Left renal cortex interstitium (tissue), 4 donors: Measurements from ENCODE around the gene ENTPD6. TPM values are rescaled to one million over a fixed set of nuclear protein-coding genes. Genes with fewer than 3 reads are reported as not detected.
A peak's percentile ranks its signal among the peaks of the same experiment; 100 is the strongest.
"Not testable (repeated sequence)": the region's sequence is repeated elsewhere in the genome, so short reads cannot be mapped to it uniquely, and the experiment has no call there.

Experiments used
- DNase-seq, 4 donors: peaks; one replicate each; pipeline ENCODE4 v3.0.0-alpha.2; 2013; ENCODE audit warnings: low read depth in 4 of 4, low spot score in 2 of 4, missing footprints in 1 of 4
- polyA plus RNA-seq, 4 donors: library from polyadenylated mRNA; unstranded; fragments of 120-200 nt; gene quantifications; one replicate each; pipeline ENCODE4 v1.2.1, GENCODE V29; 2013; ENCODE audit not compliant: insufficient read length in 4 of 4

Gene ENTPD6
- 10 to 100 TPM; 38.6 to 53.0 (median 46.4) TPM for polyA plus RNA-seq

DNA sequence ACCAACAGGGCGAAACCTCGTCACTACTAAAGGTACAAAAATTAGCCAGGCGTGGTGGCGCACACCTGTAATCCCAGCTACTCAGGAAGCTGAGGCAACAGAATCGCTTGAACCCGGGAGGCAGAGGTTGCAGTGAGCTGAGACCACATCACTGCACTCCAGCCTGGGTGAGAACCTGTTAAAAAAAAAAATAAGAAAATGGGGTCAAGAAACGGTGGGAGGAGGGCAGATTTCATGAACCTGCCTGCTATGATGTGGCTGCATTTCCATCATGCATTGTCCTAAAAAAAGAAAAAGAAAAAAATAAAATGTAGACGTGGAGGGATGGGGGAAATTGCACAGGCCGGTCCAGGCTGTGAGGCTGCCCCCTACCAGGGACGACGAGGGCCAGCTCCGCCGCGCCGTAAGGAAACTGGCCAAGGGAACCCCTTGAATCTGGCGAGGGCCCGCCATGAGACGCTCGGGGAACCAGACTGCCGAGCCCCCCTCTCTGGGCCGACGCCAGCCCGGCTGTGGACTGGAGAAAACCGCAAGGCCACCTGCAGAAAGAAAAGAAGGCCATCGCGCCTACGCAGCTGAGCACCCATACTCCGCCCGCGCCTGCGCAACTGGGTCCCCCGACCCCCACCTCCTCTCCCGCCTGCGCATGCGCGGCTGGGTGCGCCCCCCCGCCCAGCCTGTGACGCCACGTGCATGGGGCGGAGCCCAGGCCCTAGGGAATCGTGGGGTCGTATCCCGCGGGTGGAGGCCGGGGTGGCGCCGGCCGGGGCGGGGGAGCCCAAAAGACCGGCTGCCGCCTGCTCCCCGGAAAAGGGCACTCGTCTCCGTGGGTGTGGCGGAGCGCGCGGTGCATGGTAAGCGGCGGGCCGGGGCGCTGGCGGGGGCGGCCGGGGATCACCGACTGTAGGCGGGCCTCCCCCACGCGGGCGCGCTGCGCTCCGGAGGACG lies at the start of gene ENTPD6:
Gene ENTPD6, plus strand, starts transcription at position 699 of the 948 bp plus-strand sequence. CDS start 10,825 bp downstream, outside the sequence.
- DNase-seq = peak; percentile 74 to 84 (median 76)

DNA sequence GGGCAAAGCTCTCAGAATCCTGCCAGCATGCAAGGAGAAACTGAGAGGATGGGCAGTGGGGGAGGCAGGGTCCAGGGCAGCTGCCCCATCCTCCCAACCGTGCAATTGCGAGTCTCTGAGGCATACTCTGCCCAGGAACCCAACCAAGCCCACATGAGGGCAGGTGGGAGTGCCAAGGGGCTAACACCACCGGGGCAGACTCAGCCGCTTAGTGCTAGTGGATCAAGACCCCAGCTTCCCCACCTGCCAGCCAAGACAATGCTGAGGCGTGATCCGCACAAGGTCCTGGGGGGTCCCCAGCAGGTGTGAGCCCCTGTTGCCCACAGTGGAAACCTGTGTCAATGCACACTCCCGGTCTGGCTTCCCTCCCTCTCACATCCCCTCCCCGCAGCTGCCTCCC lies 48.5 kb upstream of the ENTPD6 start:
- no peak for DNase-seq

DNA sequence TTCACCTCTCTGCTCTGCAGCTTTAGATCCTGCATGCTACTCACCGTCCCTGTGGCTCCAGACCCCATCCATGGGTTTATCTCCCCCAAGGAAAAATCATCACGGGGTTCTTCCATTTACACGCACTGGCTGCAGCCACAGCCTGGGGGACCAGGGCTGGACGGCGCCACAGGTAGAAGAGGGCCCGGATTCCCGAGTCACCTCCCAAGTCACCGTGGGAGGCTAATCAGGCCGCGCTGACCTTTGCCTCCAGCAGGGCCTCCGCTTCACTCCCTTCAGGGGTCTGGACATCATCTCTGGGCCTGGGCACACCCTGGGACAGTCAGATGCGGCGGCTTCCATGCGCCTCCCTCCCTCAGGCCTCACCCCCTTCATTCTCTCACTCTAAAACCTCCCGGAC lies 47.8 kb upstream of the ENTPD6 start:
- no peak for DNase-seq

DNA sequence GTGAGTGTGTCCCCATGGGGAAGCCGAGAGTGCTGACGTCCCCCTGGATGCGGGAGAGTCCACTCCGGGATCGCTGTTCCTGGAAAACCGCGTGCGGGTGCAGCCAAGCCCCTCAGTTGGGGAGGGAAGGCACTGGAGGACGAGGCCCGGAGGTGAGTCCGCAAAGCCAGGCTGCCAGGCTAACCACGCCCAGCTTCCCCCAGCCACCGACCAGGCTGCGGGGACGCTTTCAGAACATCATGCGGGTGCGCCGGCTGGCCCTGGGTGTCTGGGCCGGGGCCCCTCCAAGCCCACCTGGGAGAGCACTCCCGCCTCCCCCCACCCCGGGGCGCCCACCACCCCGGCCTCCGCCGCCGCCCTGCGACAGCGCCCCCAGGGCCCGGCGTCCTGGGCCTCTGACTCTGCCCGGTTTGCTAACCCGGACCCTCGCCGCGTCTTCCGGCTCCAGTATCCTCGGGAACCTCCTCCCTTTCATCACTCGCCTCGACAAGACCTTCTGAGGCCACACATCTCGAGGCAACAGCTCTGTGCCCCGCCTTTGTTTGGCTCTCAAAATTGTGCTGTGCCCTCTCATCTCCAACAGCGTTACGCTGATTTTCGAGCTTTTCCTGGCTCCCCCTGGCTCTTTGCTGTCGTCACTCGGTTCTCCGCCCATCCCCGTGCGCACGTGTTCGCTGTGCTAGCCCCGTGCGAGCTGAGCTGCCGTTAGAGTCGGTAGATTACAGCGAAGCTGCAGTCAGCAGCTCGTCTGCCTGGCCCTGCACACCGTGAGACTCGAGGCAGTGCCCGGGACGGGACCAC lies 47.1 kb upstream of the ENTPD6 start:
- peak; percentile 2 to 25 (median 19) for DNase-seq

DNA sequence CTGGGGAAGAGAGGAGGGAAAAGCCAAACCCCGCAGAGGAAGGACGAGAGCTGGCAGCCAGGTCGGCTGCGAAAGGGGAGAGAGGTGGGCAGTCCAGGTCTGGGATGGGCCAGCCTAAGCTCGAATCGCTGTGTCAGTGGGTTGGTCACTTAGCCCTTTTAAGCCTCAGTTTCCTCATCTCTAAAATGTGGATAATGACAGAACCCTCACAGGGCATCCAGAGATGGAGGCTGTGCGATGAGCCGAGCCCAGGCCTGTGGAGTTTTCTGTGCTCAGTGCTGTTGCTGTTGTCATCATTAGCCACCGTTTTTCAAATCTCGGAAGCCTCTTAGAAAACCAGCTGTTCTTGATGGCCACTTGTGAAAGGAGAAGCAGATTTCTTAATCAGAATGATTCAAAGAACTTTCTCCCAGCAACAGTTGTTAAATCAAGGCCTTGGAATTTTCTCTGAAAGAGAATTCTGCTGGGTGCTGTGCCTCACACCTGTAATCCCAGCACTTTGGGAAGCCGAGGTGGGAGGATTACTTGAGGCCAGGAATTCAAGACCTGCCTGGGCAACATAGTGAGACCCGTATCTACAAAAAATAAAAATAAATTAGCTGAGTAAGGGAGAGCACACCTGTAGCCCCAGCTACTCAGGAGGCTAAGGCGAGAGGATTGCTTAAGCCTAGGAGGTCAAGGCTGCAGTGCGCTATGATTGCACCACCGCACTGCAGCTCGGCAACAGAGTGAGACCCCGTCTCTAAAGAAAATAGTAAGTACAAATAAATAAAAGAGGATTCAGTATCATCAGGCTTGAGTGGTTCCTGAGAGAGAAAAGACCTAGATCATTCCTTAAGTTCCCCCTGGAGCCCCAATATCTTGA lies 46.3 kb upstream of the ENTPD6 start:
- DNase-seq = no peak

DNA sequence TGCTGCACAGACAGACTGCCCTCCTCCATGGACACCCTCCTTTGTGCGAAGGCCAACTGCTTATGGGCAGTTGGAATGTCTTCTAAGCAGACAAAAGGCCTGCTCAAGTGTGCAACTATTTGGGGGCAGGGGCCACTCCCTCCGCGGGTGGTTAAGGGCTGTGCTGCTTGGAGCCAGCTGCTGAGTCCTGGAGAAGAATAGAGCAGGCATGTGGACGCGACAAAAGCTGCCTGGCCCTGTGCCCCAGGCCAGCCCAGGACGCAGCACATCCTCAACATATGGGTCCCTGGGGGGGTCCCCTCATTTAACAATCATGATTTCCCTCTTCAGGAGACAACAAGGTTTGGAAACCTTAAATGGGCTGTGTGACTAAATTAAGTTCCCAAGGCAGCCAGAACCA lies 45.5 kb upstream of the ENTPD6 start:
- no peak for DNase-seq

DNA sequence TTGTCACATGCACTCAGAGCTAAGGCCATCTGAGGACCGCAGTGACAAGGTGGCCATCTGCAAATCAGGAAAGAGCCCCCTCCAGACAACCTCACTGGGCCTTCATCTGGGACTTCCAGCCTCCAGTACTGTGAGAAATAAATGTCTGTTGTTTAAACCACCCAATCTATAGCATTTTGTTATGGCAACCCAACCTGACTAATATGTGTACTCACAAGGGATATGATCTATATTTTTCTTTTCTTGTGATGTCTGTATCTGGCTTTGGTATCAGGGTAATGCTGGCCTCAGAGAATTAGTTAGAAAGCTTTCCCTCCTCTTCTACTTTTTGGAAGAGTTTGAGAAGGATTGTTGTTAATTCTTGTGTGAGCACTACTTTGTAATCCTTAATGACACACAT lies 37.5 kb upstream of the ENTPD6 start:
- no peak for DNase-seq

DNA sequence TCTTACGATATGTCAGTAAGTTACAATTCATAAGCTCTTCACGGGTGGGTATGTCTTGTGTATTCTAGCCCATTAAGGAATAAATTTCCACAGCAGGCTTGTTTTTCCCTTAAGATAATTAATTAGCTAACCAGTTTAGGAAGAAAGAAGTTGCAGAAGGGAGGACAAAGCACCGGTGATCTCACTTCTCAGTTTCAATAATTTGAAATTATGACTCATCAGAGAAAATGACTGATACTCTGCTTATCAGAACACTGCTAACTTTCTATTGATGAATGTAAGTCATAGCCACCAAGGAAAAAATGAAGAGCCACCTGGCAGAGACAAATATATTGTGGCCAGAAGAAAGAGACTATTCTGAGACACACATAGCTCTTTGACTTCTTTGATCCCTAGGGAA lies 35.0 kb upstream of the ENTPD6 start:
- DNase-seq = no peak

DNA sequence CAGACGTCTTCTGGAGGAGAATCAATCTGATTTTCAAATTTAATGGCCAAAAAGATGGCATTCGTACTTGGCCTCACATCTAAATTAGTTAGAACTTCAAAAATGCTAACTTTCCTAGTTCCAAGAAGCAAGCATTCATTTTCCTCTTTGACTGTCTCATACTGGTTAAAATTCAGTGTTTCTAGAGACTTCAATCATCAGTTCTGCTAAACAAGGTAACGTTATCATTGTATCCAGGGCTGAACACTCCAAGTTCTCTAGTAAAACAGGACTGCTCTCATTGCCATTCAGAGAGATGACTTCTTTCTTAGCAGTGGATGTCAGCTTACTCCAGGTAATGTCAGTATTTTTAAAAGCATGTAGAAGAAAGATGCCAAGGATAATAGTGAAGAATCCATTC lies 34.6 kb upstream of the ENTPD6 start:
- no peak for DNase-seq

DNA sequence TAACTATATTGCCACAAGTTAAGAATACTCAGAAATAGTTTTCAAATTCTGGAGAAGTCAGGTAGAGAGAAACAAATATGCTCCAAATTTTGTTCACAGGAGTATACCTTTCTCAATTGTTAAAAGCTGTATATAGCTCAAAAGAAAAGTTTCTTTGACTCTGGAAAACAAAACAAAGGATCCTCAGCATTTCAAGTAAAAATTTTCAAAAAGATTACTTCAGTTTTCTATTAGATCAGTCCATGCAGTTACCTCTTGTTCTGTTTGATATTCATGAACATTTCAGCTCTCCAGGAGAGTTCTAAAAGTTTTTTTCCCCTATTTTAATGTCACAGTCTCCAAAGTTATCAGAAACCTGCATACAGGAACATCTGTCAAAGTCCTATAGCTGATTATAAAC lies 30.4 kb upstream of the ENTPD6 start:
- no peak for DNase-seq

DNA sequence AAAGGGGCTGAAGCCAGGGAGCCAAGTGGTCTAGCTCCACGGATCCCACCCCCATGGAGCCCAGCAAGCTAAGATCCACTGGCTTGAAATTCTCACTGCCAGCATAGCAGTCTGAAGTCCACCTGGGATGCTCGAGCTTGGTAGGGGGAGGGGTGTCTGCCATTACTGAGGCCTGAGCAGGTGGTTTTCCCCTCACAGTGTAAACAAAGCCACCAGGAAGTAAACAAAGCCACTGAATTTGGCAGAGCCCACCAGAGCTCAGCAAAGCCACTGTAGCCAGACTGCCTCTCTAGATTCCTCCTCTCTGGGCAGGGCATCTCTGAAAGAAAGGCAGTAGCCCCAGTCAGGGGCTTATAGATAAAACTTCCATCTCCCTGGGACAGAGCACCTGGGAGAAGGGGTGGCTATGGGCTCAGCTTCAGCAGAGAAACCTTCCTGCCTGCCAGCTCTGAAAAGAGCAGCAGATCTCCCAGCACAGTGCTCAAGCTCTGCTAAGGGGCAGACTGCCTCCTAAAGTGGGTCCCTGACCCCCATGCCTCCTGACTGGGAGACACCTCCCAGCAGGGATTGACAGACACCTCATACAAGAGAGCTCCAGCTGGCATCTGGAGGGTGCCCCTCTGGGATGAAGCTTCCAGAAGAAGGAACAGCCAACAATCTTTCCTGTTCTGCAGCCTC lies 29.3 kb upstream of the ENTPD6 start:
- not testable (repeated sequence) for DNase-seq

DNA sequence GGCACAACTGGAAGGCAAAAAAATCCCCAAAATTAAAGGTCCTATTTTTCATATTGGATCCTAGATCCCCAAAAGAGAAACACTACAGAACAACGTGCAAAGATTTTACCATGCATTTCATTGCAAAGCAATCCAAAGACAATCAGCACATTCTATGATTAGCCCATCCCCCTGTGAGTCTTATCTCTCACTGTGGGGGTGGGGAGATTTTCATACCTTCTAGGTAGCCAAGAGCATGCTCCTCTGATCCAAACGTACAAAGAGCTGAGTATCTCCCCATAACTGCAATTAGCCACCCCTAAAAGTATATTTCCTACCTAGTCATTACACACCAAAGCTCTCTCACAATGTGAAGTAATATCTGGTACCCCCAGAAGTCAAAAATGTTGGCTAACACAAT lies 22.2 kb upstream of the ENTPD6 start:
- no peak for DNase-seq

DNA sequence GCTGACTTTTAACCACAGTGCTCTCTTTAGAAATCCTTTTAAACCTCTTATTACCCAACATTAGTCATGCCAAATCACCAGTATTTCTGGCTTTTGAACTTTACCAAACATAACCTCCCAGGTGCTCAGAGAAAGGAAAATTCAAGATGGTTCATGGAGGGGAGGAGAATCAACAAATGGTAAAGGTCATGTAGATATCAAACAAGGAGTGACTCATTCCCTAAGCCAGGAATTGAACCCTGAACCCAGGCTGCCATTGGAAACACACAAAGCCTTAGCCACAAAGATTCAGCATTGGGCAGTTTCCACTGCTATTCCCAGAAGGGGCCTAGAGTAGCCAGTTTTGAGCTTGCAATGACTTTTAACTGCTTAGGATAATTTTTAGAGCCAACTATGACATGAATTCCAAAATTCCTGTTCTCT lies 21.6 kb upstream of the ENTPD6 start:
- no peak for DNase-seq

DNA sequence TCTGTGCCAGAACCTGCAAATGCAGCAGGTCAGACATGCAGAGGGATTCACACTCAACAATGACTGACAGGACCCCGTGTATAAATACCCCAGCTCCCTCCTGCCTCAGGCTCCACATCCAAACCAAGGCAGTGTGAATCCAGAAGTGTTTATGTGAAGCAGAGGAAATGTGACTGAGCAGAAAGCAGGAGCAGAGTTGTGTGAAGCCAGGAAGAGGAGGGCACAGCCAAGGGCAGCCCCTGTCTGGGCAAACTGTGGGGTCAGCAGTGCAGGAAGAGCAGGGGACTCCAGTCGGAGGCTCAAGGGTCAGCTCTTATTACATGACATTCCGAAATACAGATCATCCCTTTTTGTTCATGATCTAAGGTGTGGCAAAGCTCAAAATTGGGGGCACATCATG lies 19.3 kb upstream of the ENTPD6 start:
- no peak for DNase-seq

DNA sequence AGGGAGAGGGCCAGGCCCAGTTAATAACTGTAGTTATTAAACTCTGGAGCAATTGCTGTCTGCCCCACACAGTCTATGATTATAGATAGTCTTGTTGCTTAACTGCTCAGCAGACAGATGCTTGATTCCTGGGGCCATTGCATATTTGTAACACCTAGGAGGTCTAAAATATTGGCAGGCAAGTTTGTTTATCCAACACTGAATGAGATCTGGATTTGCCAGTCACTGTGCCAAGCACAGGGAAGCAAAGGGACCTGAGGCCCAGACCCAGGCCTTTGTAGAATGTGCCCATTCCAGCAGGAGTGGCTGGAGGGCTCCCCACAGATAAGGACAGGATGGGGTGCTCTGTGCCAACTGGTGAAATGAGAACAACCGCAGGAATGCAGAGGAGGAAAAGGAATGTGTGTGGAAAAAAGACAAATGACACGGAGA lies 17.6 kb upstream of the ENTPD6 start:
- no peak for DNase-seq

DNA sequence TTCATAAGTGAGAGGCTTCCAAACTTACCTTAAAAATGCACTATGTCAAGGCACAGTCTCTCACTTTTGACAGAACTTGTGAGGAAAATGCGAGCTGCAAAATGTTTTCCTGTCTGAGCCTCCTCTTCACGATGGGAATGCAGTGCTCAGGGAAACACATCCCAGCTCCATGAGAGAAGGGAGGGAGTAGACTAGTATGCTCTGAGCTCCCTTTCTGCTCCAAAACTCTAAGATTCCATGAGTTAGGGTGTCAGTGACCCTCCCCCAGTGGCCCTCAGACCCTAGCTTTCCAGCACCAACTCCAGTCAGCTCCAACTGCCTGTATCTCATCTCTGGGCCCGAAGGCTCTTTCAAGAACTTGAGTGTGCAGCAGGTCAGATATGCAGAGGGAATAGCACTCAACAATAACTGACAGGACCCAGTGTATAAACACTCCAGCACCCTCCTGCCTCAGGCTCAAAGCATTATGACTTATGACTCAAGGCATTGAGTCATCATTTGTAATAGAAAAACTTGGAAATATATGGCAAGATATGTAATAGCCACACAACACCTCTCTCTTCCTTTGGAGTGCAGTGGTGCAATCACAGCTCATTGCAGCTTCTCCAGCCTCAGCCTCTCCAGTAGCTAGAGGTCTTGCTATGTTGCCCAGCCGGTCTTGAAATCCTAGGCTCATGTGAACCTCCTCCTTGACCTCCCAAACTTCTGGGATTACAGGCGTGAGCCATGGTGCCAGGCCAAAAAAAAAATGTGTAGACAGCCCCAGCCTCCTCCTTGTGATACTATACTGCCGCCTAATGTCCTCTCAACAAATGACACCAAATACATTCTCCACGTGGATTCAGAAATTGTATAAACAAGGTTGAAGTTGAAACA lies 16.7 kb upstream of the ENTPD6 start:
- peak in 2 of 4 donors; percentile 5 to 16 for DNase-seq

DNA sequence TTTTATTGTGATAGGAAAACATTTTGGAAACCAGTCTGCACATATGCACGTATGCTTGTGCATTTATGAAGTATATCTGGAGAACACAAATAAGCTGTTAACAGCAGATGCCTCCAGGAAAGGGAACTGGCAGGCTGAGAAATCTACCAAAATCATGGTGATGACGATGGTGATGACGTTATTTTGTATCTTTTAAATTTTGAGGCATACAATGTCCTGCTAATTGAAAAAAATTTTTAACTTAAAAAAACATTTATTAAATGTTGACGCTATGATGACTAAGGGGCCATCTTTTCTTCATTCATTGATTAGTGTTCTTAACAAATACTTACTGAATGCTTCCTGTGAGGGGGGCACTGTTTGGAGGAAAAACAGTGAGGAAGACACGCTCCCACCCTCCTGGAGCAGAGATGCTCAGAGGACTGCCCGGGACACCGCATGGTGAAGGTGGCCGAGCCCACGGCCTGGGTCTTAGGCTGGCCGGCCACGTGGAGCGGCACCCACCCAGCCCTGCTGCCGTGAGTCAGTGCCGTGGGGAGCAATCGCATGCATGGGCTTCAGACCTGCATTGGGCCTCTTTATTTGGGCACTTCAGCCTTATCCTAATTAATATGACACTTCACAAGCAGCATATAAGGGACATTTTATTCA lies 15.9 kb upstream of the ENTPD6 start:
- DNase-seq = no peak

DNA sequence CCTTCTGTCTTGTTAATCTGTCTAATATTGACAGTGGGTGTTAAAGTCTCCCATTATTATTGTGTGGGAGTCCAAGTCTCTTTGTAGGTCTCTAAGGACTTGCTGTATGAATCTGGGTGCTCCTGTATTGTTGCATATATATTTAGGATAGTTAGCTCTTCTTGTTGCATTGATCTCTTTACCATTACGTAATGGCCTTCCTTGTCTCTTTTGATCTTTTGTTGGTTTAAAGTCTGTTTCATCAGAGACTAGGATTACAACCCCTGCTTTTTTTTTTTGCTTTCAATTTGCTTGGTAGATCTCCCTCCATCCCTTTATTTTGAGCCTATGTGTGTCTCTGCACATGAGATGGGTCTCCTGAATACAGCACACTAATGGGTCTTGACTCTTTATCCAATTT lies 11.1 kb upstream of the ENTPD6 start:
- DNase-seq = not testable (repeated sequence)
